H9 (cell line): Measurements from ENCODE around the gene NEURL3. TPM values are rescaled to one million over a fixed set of nuclear protein-coding genes. Genes with fewer than 3 reads are reported as not detected.

Source experiments
- DNase-seq: peaks from one replicate; pipeline ENCODE4 v3.0.0-alpha.2; 2017
- H2AFZ ChIP-seq: one replicate; pipeline ENCODE4 v1.6.1; 2013; ENCODE audit warnings: mild to moderate bottlenecking, low read length, control low read depth, moderate library complexity
- H2AK5ac ChIP-seq: 2 replicates; pipeline ENCODE4 v1.6.1; 2013; ENCODE audit warnings: low read length, control low read depth, mixed read lengths; ENCODE audit not compliant: insufficient read length
- H2BK120ac ChIP-seq: one replicate; pipeline ENCODE4 v1.6.1; 2013; ENCODE audit warnings: low read depth, mild to moderate bottlenecking, low read length, control low read depth, inconsistent platforms; ENCODE audit not compliant: poor library complexity, severe bottlenecking
- H2BK12ac ChIP-seq: 2 replicates; pipeline ENCODE4 v1.6.1; 2013; ENCODE audit warnings: low read length, control low read depth, mixed read lengths, low read depth; ENCODE audit not compliant: insufficient read length
- H2BK15ac ChIP-seq: 2 replicates; pipeline ENCODE4 v1.6.1; 2013; ENCODE audit warnings: low read depth, low read length, control low read depth
- H2BK20ac ChIP-seq: one replicate; pipeline ENCODE4 v1.6.1; 2013; ENCODE audit warnings: low read depth, mild to moderate bottlenecking, low read length, control low read depth, inconsistent platforms; ENCODE audit not compliant: poor library complexity, severe bottlenecking
- H2BK5ac ChIP-seq: 2 replicates; pipeline ENCODE4 v1.6.1; 2013; ENCODE audit warnings: low read length, control low read depth, mixed read lengths; ENCODE audit not compliant: insufficient read length
- H3K14ac ChIP-seq: 2 replicates; pipeline ENCODE4 v1.6.1; 2013; ENCODE audit warnings: low read length, control low read depth; ENCODE audit not compliant: insufficient read depth
- H3K18ac ChIP-seq: 2 replicates; pipeline ENCODE4 v1.6.1; 2013; ENCODE audit warnings: low read depth, mild to moderate bottlenecking, mixed read lengths, low read length, control low read depth; ENCODE audit not compliant: insufficient read length
- H3K23ac ChIP-seq: 2 replicates; pipeline ENCODE4 v1.6.1; 2013; ENCODE audit warnings: low read length, control low read depth, mixed read lengths, low read depth; ENCODE audit not compliant: insufficient read length
- H3K23me2 ChIP-seq: 2 replicates; pipeline ENCODE4 v1.6.1; 2013; ENCODE audit warnings: low read depth, mild to moderate bottlenecking, mixed read lengths, low read length, control low read depth; ENCODE audit not compliant: insufficient read length, poor library complexity, severe bottlenecking
- H3K27ac ChIP-seq: 2 replicates; pipeline ENCODE4 v1.5.1; 2013; ENCODE audit warnings: low read length, control low read depth, mixed read lengths, low read depth; ENCODE audit not compliant: insufficient read length
- H3K27me3 ChIP-seq: 2 replicates; pipeline ENCODE4 v1.6.1; 2013; ENCODE audit warnings: low read length, control low read depth, inconsistent platforms; ENCODE audit not compliant: insufficient read depth
- H3K4ac ChIP-seq: 2 replicates; pipeline ENCODE4 v1.6.1; 2013; ENCODE audit warnings: low read depth, mild to moderate bottlenecking, control low read depth, inconsistent platforms, low read length, moderate library complexity
- H3K4me1 ChIP-seq: 2 replicates; pipeline ENCODE4 v1.6.1; 2013; ENCODE audit warnings: low read length, control low read depth, inconsistent platforms; ENCODE audit not compliant: insufficient read depth
- H3K4me2 ChIP-seq: 2 replicates; pipeline ENCODE4 v1.6.1; 2013; ENCODE audit warnings: low read length, control low read depth, mixed read lengths; ENCODE audit not compliant: insufficient read length, insufficient read depth
- H3K56ac ChIP-seq: 2 replicates; pipeline ENCODE4 v1.6.1; 2013; ENCODE audit warnings: low read depth, mild to moderate bottlenecking, mixed read lengths, low read length, control low read depth; ENCODE audit not compliant: insufficient read length
- H3K79me1 ChIP-seq: 2 replicates; pipeline ENCODE4 v1.6.1; 2013; ENCODE audit warnings: low read depth, mild to moderate bottlenecking, moderate library complexity, low read length, control low read depth, inconsistent platforms; ENCODE audit not compliant: insufficient read depth, poor library complexity, severe bottlenecking
- H3K79me2 ChIP-seq: 2 replicates; pipeline ENCODE4 v1.6.1; 2013; ENCODE audit warnings: low read length, control low read depth, inconsistent platforms; ENCODE audit not compliant: insufficient read depth
- H3K9ac ChIP-seq: 2 replicates; pipeline ENCODE4 v1.6.1; 2013; ENCODE audit warnings: low read length, control low read depth, mixed read lengths; ENCODE audit not compliant: insufficient read length; ENCODE audit errors: extremely low read depth
- H3K9me3 ChIP-seq: one replicate; pipeline ENCODE4 v1.6.1; 2013; ENCODE audit warnings: low read depth, low read length, inconsistent platforms; ENCODE audit not compliant: control insufficient read depth
- H3T11ph ChIP-seq: one replicate; pipeline ENCODE4 v1.6.1; 2013; ENCODE audit warnings: mild to moderate bottlenecking, low read length, control low read depth, inconsistent platforms
- H4K20me1 ChIP-seq: one replicate; pipeline ENCODE4 v1.6.1; 2013; ENCODE audit not compliant: control insufficient read depth, insufficient read length, insufficient read depth
- H4K5ac ChIP-seq: 2 replicates; pipeline ENCODE4 v1.6.1; 2013; ENCODE audit warnings: low read depth, mild to moderate bottlenecking, mixed read lengths, low read length, control low read depth; ENCODE audit not compliant: insufficient read length
- H4K8ac ChIP-seq: replicated peaks from 2 replicates; pipeline ENCODE4 v1.6.1; 2013; ENCODE audit warnings: low read length, control low read depth, mixed read lengths, low read depth; ENCODE audit not compliant: insufficient read length
- H4K91ac ChIP-seq: 2 replicates; pipeline ENCODE4 v1.6.1; 2013; ENCODE audit warnings: low read depth, mild to moderate bottlenecking, moderate library complexity, mixed read lengths, low read length, control low read depth; ENCODE audit not compliant: insufficient read length
- H3K27ac Mint-ChIP-seq, 3 experiments: 2 replicates in 2 of 3; 3 replicates in 1 of 3; pipeline ENCODE4 v1.8.0; 2020 to 2021; ENCODE audit warnings: mixed read lengths in 3 of 3, mild to moderate bottlenecking in 1 of 3, moderate library complexity in 1 of 3
- H3K27me3 Mint-ChIP-seq: 2 replicates; pipeline ENCODE4 v1.8.0; 2021; ENCODE audit warnings: low read depth, mild to moderate bottlenecking, moderate library complexity, mixed read lengths
- H3K36me3 Mint-ChIP-seq, 3 experiments: 2 replicates in 2 of 3; 3 replicates in 1 of 3; pipeline ENCODE4 v1.8.0; 2020 to 2021; ENCODE audit warnings: low read depth in 3 of 3, mixed read lengths in 3 of 3; ENCODE audit not compliant: insufficient read depth in 1 of 3
- H3K4me1 Mint-ChIP-seq, 2 experiments: 2 replicates each; pipeline ENCODE4 v1.8.0; 2020; ENCODE audit warnings: mixed read lengths in 2 of 2
- H3K4me3 Mint-ChIP-seq, 2 experiments: 2 replicates in 1 of 2; 3 replicates in 1 of 2; pipeline ENCODE4 v1.8.0; 2020 to 2021; ENCODE audit warnings: mild to moderate bottlenecking in 2 of 2, mixed read lengths in 2 of 2, moderate library complexity in 1 of 2
- H3K9me3 Mint-ChIP-seq, 2 experiments: 2 replicates in 1 of 2; 3 replicates in 1 of 2; pipeline ENCODE4 v1.8.0; 2020; ENCODE audit warnings: mild to moderate bottlenecking in 2 of 2, mixed read lengths in 2 of 2, moderate library complexity in 1 of 2
- WGBS: extraction: QIAGEN DNeasy Blood & Tissue Kit; methylation state at CpG from one replicate; pipeline ENCODE4 v1.1.7; 2013; ENCODE audit warnings: missing lambda C conversion rate, low lambda C conversion rate, mixed read lengths; ENCODE audit not compliant: insufficient read length; ENCODE audit errors: extremely low coverage; 5-methylcytosine and 5-hydroxymethylcytosine counted together
- total RNA-seq: library from RNA; stranded (reverse); gene quantifications from 2 replicates; pipeline ENCODE4 v1.2.1, GENCODE V29; 2021
- TF ChIP-seq, protein P1 (sequence below): fragments of 200-600 bp; sonication (generic); conservative IDR thresholded peaks from 3 replicates; pipeline ENCODE4 v1.8.0; 2021; ENCODE audit warnings: antibody characterized with exemption, mild to moderate bottlenecking

Gene NEURL3
- total RNA-seq, 1 experiment from 2014 or later, result not detected

DNA sequence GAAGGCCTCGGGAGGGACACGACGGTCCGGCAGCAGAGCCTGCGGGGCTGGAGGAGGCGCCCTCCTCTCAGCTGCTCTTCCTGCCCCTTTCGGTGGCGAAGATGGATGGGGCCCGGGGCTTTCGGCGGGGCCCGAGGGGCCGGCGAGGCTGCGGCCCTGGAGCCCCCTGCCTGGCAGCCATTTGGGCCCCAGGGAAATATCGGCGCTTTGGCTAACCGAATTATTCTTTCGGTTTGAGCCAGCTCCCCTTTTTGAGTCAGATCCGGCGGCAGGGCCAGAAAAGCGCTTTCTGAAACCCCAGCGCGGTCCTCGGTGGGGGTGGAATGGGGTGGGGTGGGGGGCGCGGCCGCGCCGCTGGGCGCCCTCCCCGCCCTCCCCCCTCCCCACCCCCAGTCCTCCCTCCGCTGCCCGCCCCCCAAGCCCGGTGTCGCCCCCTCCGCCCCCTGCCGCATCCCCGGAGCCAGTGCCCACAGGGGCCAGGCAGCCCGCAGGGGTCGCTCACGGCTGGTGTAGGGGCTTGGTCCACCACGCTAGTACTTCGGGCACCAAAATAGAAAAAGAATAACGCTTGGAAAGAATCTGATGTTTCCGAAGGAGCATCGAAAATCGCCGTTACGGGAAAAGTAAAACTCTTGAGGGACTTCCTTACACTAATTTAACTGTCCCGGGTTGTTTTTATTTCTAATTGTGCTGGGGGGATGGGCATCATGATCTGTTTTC is 22.3 kb upstream of the NEURL3 start:
- no peak overlapping the region for H3K9ac ChIP-seq
- H3K9me3 ChIP-seq, result no peaks in the 10 kb centered on the region
- H3K4me1 ChIP-seq, result no peaks in the 10 kb centered on the region
- H3K23me2 ChIP-seq, result peaks cover 2% of the 10 kb centered on the region
- Mint-ChIP-seq H3K9me3 (no peaks in the 10 kb centered on the region), H3K27ac (no peak overlapping the region), H3K27me3 (peaks cover 69% of the 10 kb centered on the region), H3K36me3 (no peaks in the 10 kb centered on the region), H3K4me3 (peak overlapping the region; percentile 56 to 77), H3K4me1 (peaks cover 9 to 21% of the 10 kb centered on the region in 2 experiments)
- no peaks in the 10 kb centered on the region for H3K79me1 ChIP-seq
- no peak overlapping the region for H3K4ac ChIP-seq
- H2BK20ac ChIP-seq, result no peak overlapping the region
- no peak overlapping the region for H2BK15ac ChIP-seq
- H3K23ac ChIP-seq, result no peak overlapping the region
- TF ChIP-seq, protein P1, sequence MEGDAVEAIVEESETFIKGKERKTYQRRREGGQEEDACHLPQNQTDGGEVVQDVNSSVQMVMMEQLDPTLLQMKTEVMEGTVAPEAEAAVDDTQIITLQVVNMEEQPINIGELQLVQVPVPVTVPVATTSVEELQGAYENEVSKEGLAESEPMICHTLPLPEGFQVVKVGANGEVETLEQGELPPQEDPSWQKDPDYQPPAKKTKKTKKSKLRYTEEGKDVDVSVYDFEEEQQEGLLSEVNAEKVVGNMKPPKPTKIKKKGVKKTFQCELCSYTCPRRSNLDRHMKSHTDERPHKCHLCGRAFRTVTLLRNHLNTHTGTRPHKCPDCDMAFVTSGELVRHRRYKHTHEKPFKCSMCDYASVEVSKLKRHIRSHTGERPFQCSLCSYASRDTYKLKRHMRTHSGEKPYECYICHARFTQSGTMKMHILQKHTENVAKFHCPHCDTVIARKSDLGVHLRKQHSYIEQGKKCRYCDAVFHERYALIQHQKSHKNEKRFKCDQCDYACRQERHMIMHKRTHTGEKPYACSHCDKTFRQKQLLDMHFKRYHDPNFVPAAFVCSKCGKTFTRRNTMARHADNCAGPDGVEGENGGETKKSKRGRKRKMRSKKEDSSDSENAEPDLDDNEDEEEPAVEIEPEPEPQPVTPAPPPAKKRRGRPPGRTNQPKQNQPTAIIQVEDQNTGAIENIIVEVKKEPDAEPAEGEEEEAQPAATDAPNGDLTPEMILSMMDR, result peak; percentile 53
- no CpG with 5 or more reads among the region's 51 CpGs for WGBS
- H2BK120ac ChIP-seq, result no peak overlapping the region
- H3K27ac ChIP-seq, result no peak overlapping the region
- H2BK5ac ChIP-seq, result no peak overlapping the region
- peak; percentile 61 for DNase-seq
- H2BK12ac ChIP-seq, result no peak overlapping the region
- H4K8ac ChIP-seq, result no peak overlapping the region
- no peaks in the 10 kb centered on the region for H3K27me3 ChIP-seq
- no peak overlapping the region for H3K18ac ChIP-seq
- H4K5ac ChIP-seq, result no peak overlapping the region
- H3T11ph ChIP-seq, result no peak overlapping the region
- H2AFZ ChIP-seq, result no peak overlapping the region
- H4K91ac ChIP-seq, result no peak overlapping the region
- no peaks in the 10 kb centered on the region for H4K20me1 ChIP-seq
- H3K14ac ChIP-seq, result 0 out of 2 replicates have a peak overlapping the region, but pooled peaks have one; percentile 20
- no peaks in the 10 kb centered on the region for H3K79me2 ChIP-seq
- no peak overlapping the region for H3K56ac ChIP-seq
- H2AK5ac ChIP-seq, result no peak overlapping the region
- peak overlapping the region; percentile 50 for H3K4me2 ChIP-seq
